Measurements from ENCODE around the gene OR1N1. TPM values are rescaled to one million over a fixed set of nuclear protein-coding genes. Genes with fewer than 3 reads are reported as not detected.

The OR1N1 gene
- total RNA-seq, 1 experiment from 2014 or later = not detected

GRCh38 chr9:122519376-122519775, 7.7 kb downstream of the OR1N1 start:
- no peaks in the 10 kb centered on the region for H3K23me2 ChIP-seq (ENCODE audit: insufficient read length, low read depth, low read length, poor library complexity, severe bottlenecking)
- no CpG with 5 or more reads among the region's 3 CpGs for WGBS (ENCODE audit: extremely low coverage, insufficient read length, low lambda C conversion rate)

More at GRCh38 chr9:122519376-122519775, 7.7 kb downstream of the OR1N1 start:
- Histone ChIP-seq H2AK5ac (ENCODE audit: insufficient read length, low read length) (no peak overlapping the region), H4K8ac (replicated peaks; ENCODE audit: insufficient read length, low read depth, low read length) (no peak overlapping the region), H2BK12ac (ENCODE audit: insufficient read length, low read depth, low read length) (no peak overlapping the region), H3K27me3 (ENCODE audit: insufficient read depth, low read length) (no peaks in the 10 kb centered on the region), H2BK120ac (ENCODE audit: low read depth, low read length, poor library complexity, severe bottlenecking) (no peak overlapping the region), H3K79me2 (ENCODE audit: insufficient read depth, low read length) (no peaks in the 10 kb centered on the region; the same call in 1 of the 2 replicates), H3K23ac (ENCODE audit: insufficient read length, low read depth, low read length) (no peak overlapping the region), H3K9me3 (ENCODE audit: control insufficient read depth, low read depth, low read length) (peaks cover 89% of the 10 kb centered on the region), H2AFZ (ENCODE audit: low read length) (no peak overlapping the region), H3K4me1 (ENCODE audit: insufficient read depth, low read length) (no peaks in the 10 kb centered on the region), H3K14ac (ENCODE audit: insufficient read depth, low read length) (no peak overlapping the region), H3K79me1 (ENCODE audit: insufficient read depth, low read depth, low read length, poor library complexity, severe bottlenecking) (no peaks in the 10 kb centered on the region), H2BK15ac (ENCODE audit: low read depth, low read length) (no peak overlapping the region), H4K5ac (ENCODE audit: insufficient read length, low read depth, low read length) (no peak overlapping the region), H2BK20ac (ENCODE audit: low read depth, low read length, poor library complexity, severe bottlenecking) (no peak overlapping the region), H4K91ac (ENCODE audit: insufficient read length, low read depth, low read length) (no peak overlapping the region), H3K4me2 (ENCODE audit: insufficient read depth, insufficient read length, low read length) (no peak overlapping the region), H3K56ac (ENCODE audit: insufficient read length, low read depth, low read length) (no peak overlapping the region), H3K4ac (ENCODE audit: low read depth, low read length) (no peak overlapping the region), H3K9ac (ENCODE audit: extremely low read depth, insufficient read length, low read length) (no peak overlapping the region), H3K27ac (ENCODE audit: insufficient read length, low read depth, low read length) (no peak overlapping the region), H3K18ac (ENCODE audit: insufficient read length, low read depth, low read length) (no peak overlapping the region), H2BK5ac (ENCODE audit: insufficient read length, low read length) (no peak overlapping the region), H3T11ph (ENCODE audit: low read length) (no peak overlapping the region), H4K20me1 (ENCODE audit: control insufficient read depth, insufficient read depth, insufficient read length) (no peaks in the 10 kb centered on the region)
- no peak overlapping the region for H3K4me3 Mint-ChIP-seq
- no peak for DNase-seq
- no peaks in the 10 kb centered on the region; the same call in 1 of the 2 replicates for H3K27me3 Mint-ChIP-seq (ENCODE audit: low read depth)
- H3K4me1 Mint-ChIP-seq = no peaks in the 10 kb centered on the region
- no peak overlapping the region for H3K27ac Mint-ChIP-seq
- H3K9me3 Mint-ChIP-seq = peaks cover 46 to 47% of the 10 kb centered on the region in 2 experiments
- no peak for TF ChIP-seq CTCF (conservative IDR thresholded peaks at IDR 0.05)
- H3K36me3 Mint-ChIP-seq (ENCODE audit: insufficient read depth in 1 of 3, low read depth in 3 of 3) = peaks cover 0 to 4% (median 0%) of the 10 kb centered on the region in 3 experiments; a peak in 3 of 7 replicates

Measured in H9 (cell line).